Hepatocyte (in vitro differentiated cells): ENCODE measurements around the gene CDH22.

Source experiments
- CTCF ChIP-seq: fragments of 200-600 bp; sonication (generic); IDR thresholded peaks from 2 replicates; pipeline ENCODE4 v1.5.1; 2016; ENCODE audit warnings: antibody characterized with exemption, mild to moderate bottlenecking; ENCODE audit not compliant: poor library complexity
- EZH2 ChIP-seq: fragments of 200-600 bp; sonication (generic); IDR thresholded peaks from 2 replicates; pipeline ENCODE4 v1.6.1; 2016; ENCODE audit warnings: antibody characterized with exemption, mild to moderate bottlenecking, borderline replicate concordance
- EZH2phosphoT487 ChIP-seq: fragments of 200-600 bp; sonication (generic); IDR thresholded peaks from one replicate; pipeline ENCODE4 v1.6.1; 2018; ENCODE audit warnings: antibody characterized with exemption, mild to moderate bottlenecking, low read depth, moderate library complexity; ENCODE audit not compliant: unreplicated experiment, severe bottlenecking

GRCh38 chr20:46206025-46206424, 102.3 kb downstream of the CDH22 start:
- TF ChIP-seq CTCF, result no peak
- TF ChIP-seq EZH2, result no peak
- no peak for TF ChIP-seq EZH2phosphoT487
